Measurements from ENCODE around the gene PLXNA4. TPM values are rescaled to one million over a fixed set of nuclear protein-coding genes. Genes with fewer than 3 reads are reported as not detected.

The PLXNA4 gene
- total RNA-seq, 1 experiment from 2014 or later, result 0.02 TPM

- no peak for DNase-seq (ENCODE audit: extremely low read depth, low read depth)
Measured at GRCh38 chr7:132226046-132226956, 350.0 kb downstream of the PLXNA4 start.

GRCh38 chr7:132225216-132226030 lies 350.8 kb downstream of the PLXNA4 start:
- no peak for DNase-seq (ENCODE audit: extremely low read depth, low read depth)

GRCh38 chr7:132221356-132221755 lies 354.9 kb downstream of the PLXNA4 start:
- DNase-seq (ENCODE audit: extremely low read depth, low read depth), result no peak

- no peak for DNase-seq (ENCODE audit: extremely low read depth, low read depth)
Measured at GRCh38 chr7:132220060-132220459, 356.2 kb downstream of the PLXNA4 start.

- DNase-seq (ENCODE audit: extremely low read depth, low read depth), result no peak
Measured at GRCh38 chr7:132218876-132219275, 357.4 kb downstream of the PLXNA4 start.

- DNase-seq (ENCODE audit: extremely low read depth, low read depth), result no peak
Measured at GRCh38 chr7:132216847-132217525, 359.3 kb downstream of the PLXNA4 start.

GRCh38 chr7:132214452-132214851 lies 361.8 kb downstream of the PLXNA4 start:
- no peak for DNase-seq (ENCODE audit: extremely low read depth, low read depth)

- DNase-seq (ENCODE audit: extremely low read depth, low read depth), result no peak
Measured at GRCh38 chr7:132213583-132213982, 362.7 kb downstream of the PLXNA4 start.

GRCh38 chr7:132211971-132212370 lies 364.3 kb downstream of the PLXNA4 start:
- DNase-seq (ENCODE audit: extremely low read depth, low read depth), result no peak

GRCh38 chr7:132210821-132211220 lies 365.4 kb downstream of the PLXNA4 start:
- DNase-seq (ENCODE audit: extremely low read depth, low read depth), result no peak

- DNase-seq (ENCODE audit: extremely low read depth, low read depth), result no peak
Measured at GRCh38 chr7:132207782-132208181, 368.5 kb downstream of the PLXNA4 start.

- no peak for DNase-seq (ENCODE audit: extremely low read depth, low read depth)
Measured at GRCh38 chr7:132207211-132207610, 369.1 kb downstream of the PLXNA4 start.

- no peak for DNase-seq (ENCODE audit: extremely low read depth, low read depth)
Measured at GRCh38 chr7:132206594-132206993, 369.7 kb downstream of the PLXNA4 start.

- no peak for DNase-seq (ENCODE audit: extremely low read depth, low read depth)
Measured at GRCh38 chr7:132205509-132205908, 370.8 kb downstream of the PLXNA4 start.

GRCh38 chr7:132203021-132203420 lies 373.2 kb downstream of the PLXNA4 start:
- DNase-seq (ENCODE audit: extremely low read depth, low read depth), result no peak

GRCh38 chr7:132202541-132202940 lies 373.7 kb downstream of the PLXNA4 start:
- DNase-seq (ENCODE audit: extremely low read depth, low read depth), result no peak

- DNase-seq (ENCODE audit: extremely low read depth, low read depth), result no peak
Measured at GRCh38 chr7:132200141-132200540, 376.1 kb downstream of the PLXNA4 start.

- DNase-seq (ENCODE audit: extremely low read depth, low read depth), result no peak
Measured at GRCh38 chr7:132199626-132200025, 376.6 kb downstream of the PLXNA4 start.

GRCh38 chr7:132197772-132198171 lies 378.5 kb downstream of the PLXNA4 start:
- no peak for DNase-seq (ENCODE audit: extremely low read depth, low read depth)

- DNase-seq (ENCODE audit: extremely low read depth, low read depth), result no peak
Measured at GRCh38 chr7:132193898-132194297, 382.4 kb downstream of the PLXNA4 start.

- DNase-seq (ENCODE audit: extremely low read depth, low read depth), result no peak
Measured at GRCh38 chr7:132192809-132193208, 383.5 kb downstream of the PLXNA4 start.
